Fibroblast of lung (primary cell): ENCODE results near the gene KCNK18.

ENCODE experiments used
- EZH2 ChIP-seq: IDR thresholded peaks from 2 replicates; pipeline ENCODE4 v1.5.1; 2012; ENCODE audit warnings: low read length, control low read depth, mild to moderate bottlenecking; ENCODE audit errors: missing control alignments
- TF ChIP-seq, protein P1 (sequence below), 2 donors: IDR thresholded peaks in 1 of 2; conservative IDR thresholded peaks in 1 of 2; 1 replicate in 1 of 2; 2 replicates in 1 of 2; pipeline ENCODE4 v1.5.1; 2011 to 2012; ENCODE audit warnings: low read length in 2 of 2, control low read depth in 1 of 2, inconsistent platforms in 1 of 2, low read depth in 1 of 2, mild to moderate bottlenecking in 1 of 2

DNA sequence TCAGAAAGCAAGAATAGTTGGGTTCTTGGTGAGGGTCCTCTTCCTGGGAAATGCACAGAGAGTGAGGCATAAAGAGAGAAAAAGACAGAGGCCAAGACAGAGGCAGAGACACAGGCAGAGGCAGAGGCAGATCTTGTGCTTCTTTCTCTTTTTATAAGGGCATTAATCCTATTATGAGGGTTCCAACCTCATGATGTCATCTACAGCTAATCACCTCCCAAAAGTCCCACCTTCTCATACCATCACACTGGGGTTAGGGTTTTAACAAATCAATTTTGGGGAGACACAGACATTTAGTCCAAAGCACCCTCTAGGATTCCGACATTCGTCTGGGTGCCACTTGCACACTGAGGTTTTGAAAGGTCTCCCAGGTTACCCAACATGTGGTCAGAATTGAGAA, 17.8 kb downstream of the KCNK18 start:
- TF ChIP-seq, protein P1, sequence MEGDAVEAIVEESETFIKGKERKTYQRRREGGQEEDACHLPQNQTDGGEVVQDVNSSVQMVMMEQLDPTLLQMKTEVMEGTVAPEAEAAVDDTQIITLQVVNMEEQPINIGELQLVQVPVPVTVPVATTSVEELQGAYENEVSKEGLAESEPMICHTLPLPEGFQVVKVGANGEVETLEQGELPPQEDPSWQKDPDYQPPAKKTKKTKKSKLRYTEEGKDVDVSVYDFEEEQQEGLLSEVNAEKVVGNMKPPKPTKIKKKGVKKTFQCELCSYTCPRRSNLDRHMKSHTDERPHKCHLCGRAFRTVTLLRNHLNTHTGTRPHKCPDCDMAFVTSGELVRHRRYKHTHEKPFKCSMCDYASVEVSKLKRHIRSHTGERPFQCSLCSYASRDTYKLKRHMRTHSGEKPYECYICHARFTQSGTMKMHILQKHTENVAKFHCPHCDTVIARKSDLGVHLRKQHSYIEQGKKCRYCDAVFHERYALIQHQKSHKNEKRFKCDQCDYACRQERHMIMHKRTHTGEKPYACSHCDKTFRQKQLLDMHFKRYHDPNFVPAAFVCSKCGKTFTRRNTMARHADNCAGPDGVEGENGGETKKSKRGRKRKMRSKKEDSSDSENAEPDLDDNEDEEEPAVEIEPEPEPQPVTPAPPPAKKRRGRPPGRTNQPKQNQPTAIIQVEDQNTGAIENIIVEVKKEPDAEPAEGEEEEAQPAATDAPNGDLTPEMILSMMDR (conservative IDR thresholded peaks at IDR 0.05 in 1 of 2, IDR thresholded peaks at IDR 0.05 in 1 of 2; ENCODE audit: low read depth in 1 of 2, low read length in 2 of 2): no peak
- TF ChIP-seq EZH2: no peak
